K562 (cell line): ENCODE results near the gene PRRX1. TPM values are rescaled to one million over a fixed set of nuclear protein-coding genes. Genes with fewer than 3 reads are reported as not detected.

Source experiments
- ATAC-seq: fragments of 200-7000 bp; cut with Tn5 transposase; 3 replicates; pipeline ENCODE4 v1.9.1; 2020; ENCODE audit warnings: moderate library complexity
- BruUV-seq: library from RNA; stranded (reverse); fragments of 400-500 nt; replicated peaks from 2 replicates; lab custom pipeline; 2021; lab: Mats Ljungman, UMichigan
- CTCF ChIA-PET: fragments of 300-600 bp; formaldehyde crosslinking; extraction: SDS; loops from one replicate; lab custom pipeline; 2021; ENCODE audit warnings: low intra/inter-chr PET ratio; lab: Yijun Ruan, JAX
- POLR2A ChIA-PET: fragments of 300-600, 350-650 bp; sonication (Branson Sonifier 250); formaldehyde crosslinking; extraction: SDS; loops from one replicate; lab custom pipeline; 2021; ENCODE audit warnings: antibody characterized with exemption, inconsistent platforms; lab: Yijun Ruan, JAX
- DNase-seq, 4 experiments: peaks; one replicate each; pipeline versions ENCODE4 v3.0.0 to v3.0.0-alpha.2; 2011 to 2018; ENCODE audit warnings: low spot score in 3 of 4, mixed read lengths in 3 of 4; ENCODE audit errors: extremely low read depth in 1 of 4
- FAIRE-seq: peaks from 2 replicates; lab custom pipeline; 2011; peaks lifted over from hg19 to GRCh38; lab: Jason Lieb, UNC
- H2AFZ ChIP-seq: 2 replicates; pipeline ENCODE4 v1.6.0; 2011; ENCODE audit warnings: low read depth, low read length, control low read depth, inconsistent platforms
- H3K27ac ChIP-seq: fragments of 200-600 bp; 3 replicates; pipeline ENCODE4 v1.8.0; 2011; ENCODE audit warnings: low read depth, mild to moderate bottlenecking, control low read depth, inconsistent platforms, low read length, moderate library complexity, mixed read lengths; ENCODE audit errors: extremely low read depth
- H3K27me3 ChIP-seq, 2 experiments: fragments of 300-600 bp in 1 of 2; 2 replicates in 1 of 2; 3 replicates in 1 of 2; pipeline versions ENCODE4 v1.6.0 to v1.8.0; 2011; ENCODE audit warnings: inconsistent platforms in 2 of 2, low read length in 2 of 2, mild to moderate bottlenecking in 1 of 2, mixed read lengths in 1 of 2, moderate library complexity in 1 of 2; ENCODE audit not compliant: control insufficient read depth in 2 of 2, insufficient read depth in 2 of 2
- H3K36me3 ChIP-seq: fragments of 300-600 bp; 3 replicates; pipeline ENCODE4 v1.8.0; 2011; ENCODE audit warnings: mild to moderate bottlenecking, low read length, inconsistent platforms; ENCODE audit not compliant: control insufficient read depth, insufficient read depth
- H3K4me1 ChIP-seq, 2 experiments: fragments of 200-600 bp in 1 of 2; replicated peaks in 1 of 2; 2 replicates in 1 of 2; 3 replicates in 1 of 2; pipeline versions ENCODE4 v1.5.1 to v1.8.0; 2011; ENCODE audit warnings: inconsistent platforms in 2 of 2, low read length in 2 of 2, mild to moderate bottlenecking in 1 of 2, mixed read lengths in 1 of 2, moderate library complexity in 1 of 2; ENCODE audit not compliant: control insufficient read depth in 2 of 2, insufficient read depth in 2 of 2
- H3K4me2 ChIP-seq: 2 replicates; pipeline ENCODE4 v1.6.1; 2011; ENCODE audit warnings: low read length, control low read depth, inconsistent platforms, mixed read lengths; ENCODE audit not compliant: insufficient read depth
- H3K4me3 ChIP-seq: fragments of 200-600 bp; sonication (generic), shearing (Covaris generic); 2 replicates; pipeline ENCODE4 v1.5.1; 2016; ENCODE audit warnings: control low read depth, inconsistent platforms
- H3K79me2 ChIP-seq: fragments of 200-600 bp; 3 replicates; pipeline ENCODE4 v1.8.0; 2011; ENCODE audit warnings: low read length, inconsistent platforms; ENCODE audit not compliant: control insufficient read depth, insufficient read depth
- H3K9ac ChIP-seq, 2 experiments: 2 replicates each; pipeline versions ENCODE4 v1.6.0 to v1.6.1; 2011; ENCODE audit warnings: low read depth in 2 of 2, low read length in 2 of 2, control low read depth in 1 of 2, inconsistent platforms in 1 of 2, mild to moderate bottlenecking in 1 of 2, mixed read lengths in 1 of 2; ENCODE audit not compliant: insufficient read depth in 1 of 2
- H3K9me1 ChIP-seq: one replicate; pipeline ENCODE4 v1.6.0; 2011; ENCODE audit warnings: inconsistent platforms, mild to moderate bottlenecking, low read length, moderate library complexity; ENCODE audit not compliant: control insufficient read depth, insufficient read depth
- H3K9me3 ChIP-seq: replicated peaks from 2 replicates; pipeline ENCODE4 v1.5.1; 2011; ENCODE audit warnings: low read depth, low read length, inconsistent platforms; ENCODE audit not compliant: control insufficient read depth, insufficient read depth
- H4K20me1 ChIP-seq: replicated peaks from 2 replicates; pipeline ENCODE4 v1.6.1; 2011; ENCODE audit warnings: low read length, inconsistent platforms, mixed read lengths; ENCODE audit not compliant: control insufficient read depth, insufficient read depth
- HEY1 ChIP-seq: fragments of 250-450 bp; sonication (Bioruptor Pico); IDR thresholded peaks from 2 replicates; pipeline ENCODE4 v1.5.0; 2020; ENCODE audit warnings: mild to moderate bottlenecking, moderate library complexity, borderline replicate concordance
- HMG20B ChIP-seq: fragments of 250-450 bp; sonication (Bioruptor Pico); IDR thresholded peaks from 2 replicates; pipeline ENCODE4 v1.5.0; 2021; ENCODE audit warnings: mild to moderate bottlenecking
- in situ Hi-C: fragments of 300-500 bp; cut with MboI; formaldehyde crosslinking; loops from 4 replicates; pipeline ENCODE4 v1.15.0; 2018; ENCODE audit warnings: inconsistent platforms, mixed read lengths
- intact Hi-C: fragments of 100-400 bp; cut with micrococcal nuclease; formaldehyde crosslinking; loops from 2 replicates; pipeline ENCODE4 v1.14.2; 2022
- polyA plus RNA-seq, 8 experiments: library from polyadenylated mRNA; depleted of rRNA in 4 of 8; stranded (reverse) in 5 of 8; unstranded in 3 of 8; fragments of >200 nt; fragmentation: Nextera tagmentation in 2 of 8; fragmentation: Illumina TruSeq in 1 of 8; extraction: Ambion mirVana in 2 of 8; extraction: Trizol in 1 of 8; gene quantifications; 2 replicates each; pipeline versions ENCODE4 v1.2.1 to v1.2.3, GENCODE V29; 2011 to 2014; ENCODE audit warnings: inconsistent platforms in 1 of 8, missing spikeins in 1 of 8
- total RNA-seq, 7 experiments: library from RNA; depleted of rRNA in 6 of 7; stranded (reverse); fragments of >200 nt in 6 of 7; fragmentation: Illumina TruSeq in 2 of 7; extraction: Trizol in 2 of 7; gene quantifications; 2 replicates each; pipeline versions ENCODE4 v1.2.1 to v1.2.3, GENCODE V29; 2011 to 2021; ENCODE audit warnings: low replicate concordance in 1 of 7
- TF ChIP-seq, protein P1 (sequence below): IDR thresholded peaks from 2 replicates; pipeline ENCODE4 v1.6.1; 2012; ENCODE audit warnings: low read depth, low read length, improper control_type of control experiment, borderline replicate concordance
- TF ChIP-seq, protein P2 (sequence below): sonication (generic); formaldehyde crosslinking; IDR thresholded peaks from 2 replicates; pipeline ENCODE4 v1.4.0; 2020; ENCODE audit warnings: mild to moderate bottlenecking, missing genetic modification reagents
- TF ChIP-seq, protein P3 (sequence below): fragments of 450-650 bp; formaldehyde crosslinking; IDR thresholded peaks from 2 replicates; pipeline ENCODE4 v1.4.0; 2022; ENCODE audit warnings: mild to moderate bottlenecking, moderate library complexity

PRRX1 gene
- total and polyA plus RNA-seq, 9 of the 15 experiments (the other 6 are each of a cell fraction or from before 2014, with no cell fraction given) = not detected

DNA sequence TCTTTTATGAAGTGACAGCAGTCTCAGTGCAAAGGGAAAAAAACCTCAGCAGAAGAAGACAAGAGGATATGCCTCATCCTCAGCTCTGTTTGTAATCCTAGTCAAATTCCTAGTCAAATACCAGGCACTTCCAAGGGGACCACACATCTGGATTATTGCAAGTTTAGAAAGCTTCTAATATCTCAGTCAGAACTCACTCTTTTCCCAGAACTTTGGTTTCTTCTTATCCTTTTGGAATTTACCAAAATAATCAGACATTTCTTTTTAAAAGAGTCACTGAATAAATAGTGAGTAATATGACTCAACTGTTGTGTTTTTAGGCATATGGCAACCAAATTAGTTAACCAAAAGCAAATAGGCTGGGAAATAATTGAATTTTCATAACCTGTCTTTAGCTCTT, 47.8 kb downstream of the PRRX1 start:
- no peaks in the 10 kb centered on the region for H4K20me1 ChIP-seq
- no peak overlapping the region for H3K4me3 ChIP-seq
- ChIA-PET CTCF (no interaction called here), POLR2A (no interaction called here)
- ATAC-seq (no peak), FAIRE-seq (no peak), DNase-seq (no peak)
- H3K79me2 ChIP-seq = no peaks in the 10 kb centered on the region
- H3K4me1 ChIP-seq = no peaks in the 10 kb centered on the region
- no peaks in the 10 kb centered on the region for H3K27me3 ChIP-seq
- in situ Hi-C loops (no loop called here), intact Hi-C loops (no loop called here)
- H3K36me3 ChIP-seq = no peaks in the 10 kb centered on the region
- no TSS peak for BruUV-seq
- no peaks in the 10 kb centered on the region for H3K9me3 ChIP-seq
- H3K4me2 ChIP-seq = no peak overlapping the region
- H3K9ac ChIP-seq = no peak overlapping the region
- TF ChIP-seq, protein P1, sequence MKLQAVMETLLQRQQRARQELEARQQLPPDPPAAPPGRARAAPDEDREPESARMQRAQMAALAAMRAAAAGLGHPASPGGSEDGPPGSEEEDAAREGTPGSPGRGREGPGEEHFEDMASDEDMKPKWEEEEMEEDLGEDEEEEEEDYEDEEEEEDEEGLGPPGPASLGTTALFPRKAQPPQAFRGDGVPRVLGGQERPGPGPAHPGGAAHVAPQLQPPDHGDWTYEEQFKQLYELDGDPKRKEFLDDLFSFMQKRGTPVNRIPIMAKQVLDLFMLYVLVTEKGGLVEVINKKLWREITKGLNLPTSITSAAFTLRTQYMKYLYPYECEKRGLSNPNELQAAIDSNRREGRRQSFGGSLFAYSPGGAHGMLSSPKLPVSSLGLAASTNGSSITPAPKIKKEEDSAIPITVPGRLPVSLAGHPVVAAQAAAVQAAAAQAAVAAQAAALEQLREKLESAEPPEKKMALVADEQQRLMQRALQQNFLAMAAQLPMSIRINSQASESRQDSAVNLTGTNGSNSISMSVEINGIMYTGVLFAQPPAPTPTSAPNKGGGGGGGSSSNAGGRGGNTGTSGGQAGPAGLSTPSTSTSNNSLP = no peak
- no peak for TF ChIP-seq HEY1 (CRISPR knock-in tag)
- TF ChIP-seq, protein P2, sequence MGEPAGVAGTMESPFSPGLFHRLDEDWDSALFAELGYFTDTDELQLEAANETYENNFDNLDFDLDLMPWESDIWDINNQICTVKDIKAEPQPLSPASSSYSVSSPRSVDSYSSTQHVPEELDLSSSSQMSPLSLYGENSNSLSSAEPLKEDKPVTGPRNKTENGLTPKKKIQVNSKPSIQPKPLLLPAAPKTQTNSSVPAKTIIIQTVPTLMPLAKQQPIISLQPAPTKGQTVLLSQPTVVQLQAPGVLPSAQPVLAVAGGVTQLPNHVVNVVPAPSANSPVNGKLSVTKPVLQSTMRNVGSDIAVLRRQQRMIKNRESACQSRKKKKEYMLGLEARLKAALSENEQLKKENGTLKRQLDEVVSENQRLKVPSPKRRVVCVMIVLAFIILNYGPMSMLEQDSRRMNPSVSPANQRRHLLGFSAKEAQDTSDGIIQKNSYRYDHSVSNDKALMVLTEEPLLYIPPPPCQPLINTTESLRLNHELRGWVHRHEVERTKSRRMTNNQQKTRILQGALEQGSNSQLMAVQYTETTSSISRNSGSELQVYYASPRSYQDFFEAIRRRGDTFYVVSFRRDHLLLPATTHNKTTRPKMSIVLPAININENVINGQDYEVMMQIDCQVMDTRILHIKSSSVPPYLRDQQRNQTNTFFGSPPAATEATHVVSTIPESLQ (CRISPR knock-in tag) = no peak
- TF ChIP-seq HMG20B (CRISPR knock-in tag) = no peak
- TF ChIP-seq, protein P3, sequence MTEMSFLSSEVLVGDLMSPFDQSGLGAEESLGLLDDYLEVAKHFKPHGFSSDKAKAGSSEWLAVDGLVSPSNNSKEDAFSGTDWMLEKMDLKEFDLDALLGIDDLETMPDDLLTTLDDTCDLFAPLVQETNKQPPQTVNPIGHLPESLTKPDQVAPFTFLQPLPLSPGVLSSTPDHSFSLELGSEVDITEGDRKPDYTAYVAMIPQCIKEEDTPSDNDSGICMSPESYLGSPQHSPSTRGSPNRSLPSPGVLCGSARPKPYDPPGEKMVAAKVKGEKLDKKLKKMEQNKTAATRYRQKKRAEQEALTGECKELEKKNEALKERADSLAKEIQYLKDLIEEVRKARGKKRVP (CRISPR knock-in tag) = no peak
- no peak overlapping the region for H3K27ac ChIP-seq
- H3K9me1 ChIP-seq = no peaks in the 10 kb centered on the region
- no peak overlapping the region for H2AFZ ChIP-seq
